RCC 7860 (cell line): ENCODE results near the gene MEP1A.

Experiments used
- DNase-seq: peaks from one replicate; pipeline ENCODE4 v3.0.0-alpha.2; 2015; ENCODE audit warnings: low spot score
- FAIRE-seq: peaks from 2 replicates; lab custom pipeline; 2012; peaks lifted over from hg19 to GRCh38; lab: Jason Lieb, UNC

The MEP1A gene

GRCh38 chr6:46776070-46776712 lies 17.0 kb upstream of the MEP1A start:
- FAIRE-seq = no peak

GRCh38 chr6:46777476-46778346 lies 15.5 kb upstream of the MEP1A start:
- DNase-seq = no peak
- FAIRE-seq = no peak

More at GRCh38 chr6:46776070-46776712, 17.0 kb upstream of the MEP1A start:
- DNase-seq = no peak

- DNase-seq = peak; percentile 29
- peak; percentile 98 for FAIRE-seq
Observed at GRCh38 chr6:46781478-46782378, 11.5 kb upstream of the MEP1A start.

- FAIRE-seq (no peak), DNase-seq (no peak)
Observed at GRCh38 chr6:46784535-46784934, 8.7 kb upstream of the MEP1A start.

- FAIRE-seq = no peak
- no peak for DNase-seq
Observed at GRCh38 chr6:46787871-46788540, 5.2 kb upstream of the MEP1A start.

- DNase-seq (no peak), FAIRE-seq (no peak)
Observed at GRCh38 chr6:46788791-46789190, 4.4 kb upstream of the MEP1A start.

GRCh38 chr6:46789434-46790354 lies 3.5 kb upstream of the MEP1A start:
- FAIRE-seq = no peak
- DNase-seq = no peak

GRCh38 chr6:46790355-46790874 lies 2.8 kb upstream of the MEP1A start:
- FAIRE-seq (no peak), DNase-seq (no peak)

GRCh38 chr6:46792635-46793034 lies 554 bp upstream of the MEP1A start:
- DNase-seq (no peak), FAIRE-seq (no peak)

- DNase-seq = no peak
- no peak for FAIRE-seq
Observed at GRCh38 chr6:46794068-46794467, 879 bp downstream of the MEP1A start.

GRCh38 chr6:46795816-46796215 lies 2.6 kb downstream of the MEP1A start:
- no peak for DNase-seq
- FAIRE-seq = no peak

GRCh38 chr6:46796848-46797580 lies 3.8 kb downstream of the MEP1A start:
- DNase-seq (peak; percentile 43), FAIRE-seq (no peak)

- FAIRE-seq (no peak), DNase-seq (no peak)
Observed at GRCh38 chr6:46799657-46800056, 6.5 kb downstream of the MEP1A start.

- no peak for FAIRE-seq
- no peak for DNase-seq
Observed at GRCh38 chr6:46808806-46809205, 15.6 kb downstream of the MEP1A start.

- DNase-seq (peak; percentile 28), FAIRE-seq (no peak)
Observed at GRCh38 chr6:46815130-46815529, 21.9 kb downstream of the MEP1A start.

- DNase-seq (no peak), FAIRE-seq (no peak)
Observed at GRCh38 chr6:46816626-46817025, 23.4 kb downstream of the MEP1A start.

GRCh38 chr6:46819561-46819960 lies 26.4 kb downstream of the MEP1A start:
- no peak for FAIRE-seq
- no peak for DNase-seq

- FAIRE-seq = no peak
- no peak for DNase-seq
Observed at GRCh38 chr6:46821458-46821881, 28.3 kb downstream of the MEP1A start.

GRCh38 chr6:46828939-46829338 lies 35.8 kb downstream of the MEP1A start:
- FAIRE-seq (no peak), DNase-seq (no peak)
